Activated CD8-positive, alpha-beta memory T cell treated with anti-CD3 and anti-CD28 coated beads, Interleukin-2, amount 50 U/mL, for 48 hours (primary cell): ENCODE data around the gene PACRG.

Source experiments
- DNase-seq: peaks from one replicate; pipeline ENCODE4 v3.0.0-alpha.2; 2020

The PACRG gene

GRCh38 chr6:163323274-163323673 lies 595.5 kb downstream of the PACRG start:
- no peak for DNase-seq

- no peak for DNase-seq
Observed at GRCh38 chr6:163323705-163324104, 595.9 kb downstream of the PACRG start.

GRCh38 chr6:163324326-163324687 lies 596.5 kb downstream of the PACRG start:
- no peak for DNase-seq

DNA sequence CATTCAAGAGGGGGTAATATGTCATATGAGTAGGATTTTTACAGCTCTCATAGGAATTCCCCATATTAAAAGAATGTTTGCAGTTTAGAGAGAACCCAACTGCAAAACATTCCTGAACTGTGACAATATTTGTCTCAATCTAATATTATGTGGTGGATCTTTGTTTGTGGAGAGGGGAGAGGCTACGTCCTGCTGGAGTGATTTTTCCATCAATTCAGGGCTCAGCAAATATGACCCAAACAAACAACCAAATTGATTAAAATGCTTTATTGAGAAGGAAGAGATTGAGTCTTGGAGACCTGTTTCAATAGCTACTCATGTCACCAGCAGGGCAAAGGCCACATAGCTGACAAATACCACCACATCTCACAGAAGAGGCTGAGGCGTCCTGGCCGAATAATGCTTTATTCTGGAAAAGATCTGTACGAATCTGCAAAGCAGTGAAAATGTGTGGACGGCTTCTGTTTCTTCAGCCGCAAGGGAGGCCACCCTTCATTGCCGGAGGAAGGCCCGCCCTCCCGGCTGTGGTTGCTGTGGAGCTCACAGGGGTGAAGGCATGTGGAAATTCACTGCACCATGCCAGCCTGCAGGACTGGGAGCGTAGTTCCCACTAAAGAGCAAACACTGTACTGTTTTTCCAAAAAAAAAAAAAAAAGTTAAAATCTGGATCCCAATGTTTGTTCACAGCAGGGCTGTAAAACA lies 597.1 kb downstream of the PACRG start:
- DNase-seq, result no peak

DNA sequence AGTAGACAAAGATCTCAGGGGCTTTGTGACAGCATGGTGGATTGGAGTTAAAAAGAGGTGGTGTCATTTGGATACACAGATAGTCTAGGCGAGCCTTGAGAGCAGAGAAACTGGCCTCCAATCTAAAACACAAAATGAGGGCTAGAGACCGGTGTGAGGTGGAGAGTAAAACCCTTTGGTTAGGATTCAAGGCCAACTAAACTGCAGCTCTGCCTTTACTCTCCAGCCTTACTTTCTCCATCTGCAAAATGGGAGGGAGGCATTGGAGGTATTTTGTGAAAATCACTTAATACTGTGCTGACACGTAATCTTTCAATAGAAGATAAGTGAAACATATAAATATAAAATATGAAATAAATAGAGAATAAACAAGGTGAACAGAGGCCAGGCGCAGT lies 597.6 kb downstream of the PACRG start:
- DNase-seq, result no peak

DNA sequence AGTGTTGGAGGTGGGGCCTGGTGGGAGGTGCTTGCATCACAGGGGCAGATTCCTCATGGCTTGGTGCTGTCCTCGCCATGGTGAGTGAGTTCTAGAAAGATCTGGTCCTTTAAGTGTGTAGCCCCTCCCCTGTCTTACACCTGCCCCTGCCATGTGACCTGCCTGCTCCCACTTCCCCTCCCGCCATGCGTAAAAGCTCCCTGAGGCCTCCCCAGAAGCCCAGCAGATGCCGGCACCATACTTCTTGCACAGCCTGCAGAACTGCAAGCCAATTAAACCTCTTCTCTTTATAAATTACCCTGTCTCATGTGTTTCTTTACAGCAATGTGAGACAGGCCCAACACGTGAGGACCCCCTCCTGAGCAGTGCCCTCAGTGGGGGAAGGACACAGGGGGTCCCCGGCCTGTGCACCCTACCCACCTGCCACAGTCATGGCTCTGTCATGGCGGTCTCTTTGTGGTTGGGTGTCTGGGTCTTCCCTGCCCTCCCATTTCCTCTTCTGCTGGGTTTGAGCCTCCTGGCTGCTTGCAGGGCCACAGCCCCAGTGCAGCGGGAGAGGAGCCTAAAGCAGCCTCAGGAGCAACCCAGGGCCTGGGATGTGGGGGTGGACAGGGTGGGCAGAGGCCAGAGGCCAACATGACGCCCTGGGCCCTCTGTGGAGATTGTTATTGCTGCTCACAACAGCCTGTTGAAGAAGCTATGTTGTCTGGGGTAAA lies 599.5 kb downstream of the PACRG start:
- DNase-seq, result no peak

GRCh38 chr6:163327921-163328320 lies 600.1 kb downstream of the PACRG start:
- no peak for DNase-seq

GRCh38 chr6:163328411-163328810 lies 600.6 kb downstream of the PACRG start:
- no peak for DNase-seq

DNA sequence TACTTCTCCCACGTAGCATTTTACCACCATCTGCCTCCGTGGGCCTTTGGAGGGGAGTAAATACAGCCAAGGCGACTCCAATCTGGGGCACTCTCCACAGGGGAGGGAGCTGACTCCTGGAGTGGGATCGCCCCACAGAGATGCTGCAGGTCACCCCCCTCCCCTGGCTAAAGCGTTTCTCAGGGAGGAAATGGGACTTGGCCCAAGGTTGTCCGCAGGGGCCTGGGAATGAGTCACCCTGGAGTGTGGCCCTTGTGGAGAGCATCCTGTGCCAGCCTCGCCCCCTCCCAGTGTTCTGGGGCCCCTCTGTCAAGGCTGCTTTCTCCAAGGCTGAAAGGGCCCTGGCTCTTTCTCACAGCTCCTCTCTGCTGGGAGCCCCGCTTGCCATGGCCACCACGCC lies 602.2 kb downstream of the PACRG start:
- DNase-seq, result no peak

DNA sequence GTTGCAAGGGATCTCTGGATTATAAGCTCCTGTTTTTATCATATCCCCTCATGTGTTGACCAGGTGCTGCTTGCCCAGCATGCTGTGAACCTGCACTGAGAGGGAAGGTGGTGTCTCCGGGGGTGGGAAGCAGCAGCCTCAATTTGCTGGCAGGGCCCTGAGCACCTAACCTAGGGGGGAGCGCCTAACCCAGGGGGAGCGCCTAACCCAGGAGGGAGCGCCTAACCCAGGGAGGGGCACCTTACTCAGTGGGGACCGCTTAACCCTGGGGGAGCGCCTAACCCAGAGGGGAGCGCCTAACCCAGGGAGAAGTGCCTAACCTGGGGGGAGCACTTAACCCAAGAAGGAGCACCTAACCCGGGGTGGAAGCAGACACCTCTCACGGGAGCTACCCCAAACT lies 603.5 kb downstream of the PACRG start:
- no peak for DNase-seq

DNA sequence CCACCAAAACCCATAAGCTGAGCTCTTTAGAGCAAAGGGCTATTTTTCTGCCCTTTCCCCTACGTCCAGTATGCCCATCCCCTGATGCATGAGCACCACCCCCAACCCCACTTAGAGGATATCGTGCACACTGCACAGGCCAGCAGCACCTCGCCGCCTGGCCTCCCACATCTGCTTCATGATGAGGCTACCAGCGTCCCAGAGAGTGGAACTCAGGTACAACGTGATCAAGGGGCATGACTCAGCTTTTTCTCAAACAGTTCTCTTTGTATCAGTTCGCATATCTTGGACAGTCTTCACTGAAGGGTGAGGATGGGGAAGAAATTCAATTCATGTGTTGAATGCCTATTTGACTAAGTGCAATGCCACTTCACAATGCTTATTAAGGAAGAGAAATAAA lies 604.8 kb downstream of the PACRG start:
- no peak for DNase-seq

DNA sequence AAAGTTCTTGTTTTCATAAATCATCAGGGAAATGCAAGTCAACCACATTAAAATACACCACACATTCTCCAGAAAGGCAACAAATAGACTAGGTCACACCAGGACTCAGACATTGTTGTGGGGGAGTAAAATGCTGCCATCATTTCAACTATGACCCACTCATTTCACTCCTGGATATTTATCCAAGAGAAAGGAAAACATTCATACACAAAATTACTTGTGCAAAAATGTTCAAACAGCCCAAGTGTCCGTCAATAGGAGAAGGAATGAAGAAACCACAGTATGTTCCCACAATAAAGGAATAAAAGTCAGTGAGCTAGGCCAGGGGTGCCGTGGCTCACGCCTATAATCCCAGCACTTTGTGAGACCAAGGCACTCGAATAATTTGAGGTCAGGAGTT lies 605.3 kb downstream of the PACRG start:
- DNase-seq, result no peak

- DNase-seq, result no peak
Observed at GRCh38 chr6:163333701-163334663, 606.2 kb downstream of the PACRG start.

- no peak for DNase-seq
Observed at GRCh38 chr6:163335056-163335455, 607.3 kb downstream of the PACRG start.

DNA sequence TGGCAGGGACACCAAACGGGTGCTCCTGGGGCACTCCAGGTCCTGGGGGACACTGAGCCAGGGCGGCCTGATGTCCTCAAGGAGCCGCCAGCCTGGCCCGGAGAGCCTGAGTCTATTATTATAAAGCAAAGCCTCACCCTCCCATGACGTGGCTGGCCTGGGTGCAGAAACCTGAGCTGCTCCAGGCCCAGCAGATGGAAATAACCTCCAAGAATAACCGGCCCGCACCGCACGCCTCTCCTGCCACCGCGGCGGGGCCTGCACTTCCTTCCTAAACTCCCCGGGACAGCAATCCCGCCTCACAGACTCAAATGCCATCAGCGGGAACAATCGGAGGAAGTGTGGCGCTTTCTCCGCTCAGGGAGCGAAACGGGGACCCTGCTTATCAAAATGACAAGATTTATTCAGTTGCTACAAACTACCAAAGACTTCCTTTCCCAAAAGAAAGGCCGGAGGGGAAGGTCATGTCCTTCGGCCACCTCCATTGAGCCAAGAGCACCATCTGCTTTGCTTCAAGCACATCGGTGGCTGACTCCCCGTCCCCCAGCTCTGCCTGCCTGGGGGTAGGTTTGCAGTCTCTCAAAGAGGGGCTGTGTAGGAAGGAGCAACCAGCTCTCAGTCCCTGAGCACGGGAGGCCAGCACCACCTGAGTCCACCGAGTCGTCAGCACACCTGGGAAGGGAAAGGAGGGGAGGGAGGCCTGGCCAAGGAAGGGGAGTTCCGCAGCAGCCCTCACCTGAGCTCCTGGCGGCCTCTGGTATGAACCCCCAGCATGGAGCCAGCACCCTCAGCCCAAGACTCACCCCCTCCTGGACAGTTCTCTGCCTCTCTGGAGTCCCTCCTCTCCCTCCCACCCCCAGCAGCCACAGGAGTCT lies 608.1 kb downstream of the PACRG start:
- DNase-seq, result no peak

DNA sequence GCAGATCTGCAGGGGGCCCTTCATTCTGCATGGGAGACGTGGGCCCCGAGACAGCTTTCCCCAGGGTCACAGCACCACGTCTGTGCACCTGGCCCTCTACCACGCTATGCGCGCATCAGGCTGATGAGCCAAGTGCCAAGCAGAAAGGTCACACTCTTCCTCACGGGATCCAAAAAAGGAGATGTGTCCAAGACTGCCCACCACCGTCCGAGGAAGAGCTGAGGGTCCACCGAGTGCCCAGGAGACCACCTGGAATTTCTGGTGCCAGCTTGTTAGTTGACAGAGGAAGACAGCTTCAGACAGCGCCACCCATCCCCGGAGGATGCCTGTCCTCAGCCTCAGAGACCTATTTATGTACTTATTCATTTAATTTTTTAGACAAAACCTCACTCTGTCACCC lies 609.2 kb downstream of the PACRG start:
- DNase-seq, result no peak

- DNase-seq, result no peak
Observed at GRCh38 chr6:163337958-163338357, 610.2 kb downstream of the PACRG start.

DNA sequence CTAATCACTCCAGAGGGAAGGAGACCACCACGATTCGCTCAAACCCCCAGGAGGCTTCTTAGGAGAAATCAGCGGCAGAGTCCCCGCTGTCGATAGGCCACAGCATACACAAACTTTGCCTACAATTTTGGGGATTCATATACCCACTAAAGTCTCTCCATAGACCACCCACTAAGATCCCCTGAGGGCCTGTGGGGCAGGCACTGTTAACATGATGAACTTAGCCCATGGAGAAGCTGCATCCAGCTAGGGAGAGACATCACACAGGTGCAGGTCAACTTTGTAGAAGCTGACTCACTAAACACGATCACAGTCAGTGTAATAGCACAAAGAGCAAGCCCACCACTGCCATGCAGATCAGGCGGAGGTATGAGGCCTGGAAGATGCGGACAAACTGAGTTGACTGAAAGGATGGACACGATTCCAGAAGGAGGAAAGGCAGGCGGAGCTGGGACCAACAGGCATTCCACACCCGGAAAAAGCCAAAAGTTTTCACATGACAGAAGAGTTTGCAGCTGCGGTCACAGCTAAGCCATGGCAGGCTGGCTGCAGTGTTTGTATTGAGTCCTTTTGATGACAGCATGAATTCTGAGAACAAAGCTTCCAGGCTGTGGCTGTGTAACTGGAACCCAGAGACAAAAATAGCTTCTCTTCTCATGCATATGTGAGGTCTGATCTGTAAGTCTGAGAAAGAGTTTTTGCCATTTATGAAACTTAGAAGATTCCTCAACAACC lies 611.1 kb downstream of the PACRG start:
- no peak for DNase-seq

DNA sequence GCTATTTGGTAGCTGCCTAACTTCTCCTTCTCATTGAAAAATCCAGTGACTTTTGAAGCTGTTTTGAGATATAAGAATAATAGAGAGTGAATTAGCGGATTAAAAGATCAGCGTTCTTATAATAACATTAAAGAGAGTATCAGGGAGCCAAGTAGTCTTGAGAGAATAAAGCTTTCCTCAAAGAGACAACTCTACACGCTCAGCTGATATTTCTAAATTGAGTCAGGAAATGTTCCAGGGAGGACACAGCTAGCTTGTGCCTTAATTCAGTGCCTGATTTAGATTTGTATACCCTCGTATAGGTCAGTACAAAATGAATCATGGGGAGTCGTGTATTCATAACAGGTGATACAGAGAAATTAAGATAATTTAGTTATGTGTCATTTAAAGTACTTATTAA lies 611.7 kb downstream of the PACRG start:
- DNase-seq, result no peak

DNA sequence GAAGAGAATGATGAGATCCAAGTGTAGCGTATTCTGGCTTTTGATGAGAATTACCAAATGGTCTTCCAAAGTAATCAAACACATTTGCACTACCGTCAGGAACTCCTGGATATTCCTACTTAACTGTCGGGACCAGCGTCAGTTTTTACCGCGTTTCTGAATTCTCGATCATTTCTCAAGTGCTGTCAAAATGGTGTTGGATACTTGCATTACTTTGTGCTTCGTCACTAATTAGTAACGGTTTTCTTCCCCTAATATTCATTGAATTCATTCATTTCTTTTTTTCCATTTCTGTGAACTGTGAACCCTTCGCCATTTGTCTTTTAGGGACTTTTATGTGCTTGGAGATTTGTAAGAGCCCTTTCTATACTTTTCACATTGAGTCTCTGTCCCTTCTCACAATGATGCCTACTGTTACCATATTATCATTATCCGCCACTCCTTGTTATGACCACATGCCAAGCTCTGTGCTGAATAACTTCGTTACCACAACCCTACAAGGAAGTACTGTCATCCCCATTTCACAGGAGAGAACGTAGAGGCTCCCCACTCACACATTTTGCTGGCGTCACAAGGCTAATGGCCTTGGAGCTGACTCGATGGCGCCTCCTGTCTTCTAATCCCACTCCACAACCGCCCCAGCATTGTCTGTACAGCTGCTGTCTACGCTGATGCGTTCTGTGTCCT lies 612.6 kb downstream of the PACRG start:
- DNase-seq, result no peak
